HCT116 (cell line): ENCODE measurements around the gene PREP. TPM values are rescaled to one million over a fixed set of nuclear protein-coding genes. Genes with fewer than 3 reads are reported as not detected.

ENCODE experiments used
- ATAC-seq: fragments of 200-7000 bp; cut with Tn5 transposase; 2 replicates; pipeline ENCODE4 v1.9.1; 2020; ENCODE audit warnings: mild to moderate bottlenecking, moderate library complexity
- BruUV-seq: library from RNA; stranded (reverse); fragments of 400-500 nt; replicated peaks from 2 replicates; lab custom pipeline; 2021; lab: Mats Ljungman, UMichigan
- CTCF ChIA-PET: fragments of 300-600 bp; sonication (Branson Sonifier 250); formaldehyde crosslinking; loops from one replicate; lab custom pipeline; 2021; ENCODE audit warnings: antibody characterized with exemption; lab: Charles Lee
- POLR2A ChIA-PET: fragments of 300-600, 350-600 bp; sonication (Branson Sonifier 250); formaldehyde crosslinking; loops from one replicate; lab custom pipeline; 2021; ENCODE audit warnings: antibody characterized with exemption; lab: Charles Lee
- RAD21 ChIA-PET, 2 experiments: fragments of 300-600 bp; sonication (Branson Sonifier 250); formaldehyde crosslinking; loops; one replicate each; lab custom pipeline; 2023; ENCODE audit warnings: low total read pairs in 2 of 2; ENCODE audit not compliant: uncharacterized antibody in 2 of 2, unreplicated experiment in 2 of 2, low non-redundant PET in 1 of 2; lab: Charles Lee
- DNase-seq: peaks from one replicate; pipeline ENCODE4 v3.0.0-alpha.2; 2010; ENCODE audit warnings: low read depth, low spot score
- H2AFZ ChIP-seq: fragments of 200-600 bp; shearing (Covaris generic), sonication (generic); 2 replicates; pipeline ENCODE4 v1.6.1; 2017; ENCODE audit warnings: low read depth, mixed run types, mixed read lengths, antibody characterized with exemption, low read length; ENCODE audit not compliant: poor library complexity, severe bottlenecking
- H3K27ac ChIP-seq: 2 replicates; pipeline ENCODE4 v1.5.1; 2012; ENCODE audit warnings: low read depth, low read length
- H3K27me3 ChIP-seq: fragments of 200-600 bp; sonication (generic); 2 replicates; pipeline ENCODE4 v1.6.1; 2016; ENCODE audit warnings: mixed run types, low read length, mixed read lengths; ENCODE audit not compliant: insufficient read depth
- H3K36me3 ChIP-seq, 2 experiments: fragments of 200-500 bp in 1 of 2; fragments of 200-600 bp in 1 of 2; sonication (Bioruptor generic) in 1 of 2; sonication (generic) in 1 of 2; 2 replicates each; pipeline versions ENCODE4 v1.5.1 to v1.6.1; 2014 to 2016; ENCODE audit warnings: low read length in 2 of 2, inconsistent platforms in 1 of 2, mixed read lengths in 1 of 2, mixed run types in 1 of 2; ENCODE audit not compliant: insufficient read depth in 2 of 2, control insufficient read depth in 1 of 2
- H3K4me1 ChIP-seq, 2 experiments: fragments of 200-600 bp in 1 of 2; sonication (generic) in 1 of 2; 2 replicates each; pipeline versions ENCODE4 v1.5.1 to v1.6.1; 2012 to 2017; ENCODE audit warnings: low read length in 2 of 2, inconsistent platforms in 1 of 2, mild to moderate bottlenecking in 1 of 2, mixed read lengths in 1 of 2, mixed run types in 1 of 2, moderate library complexity in 1 of 2; ENCODE audit not compliant: insufficient read depth in 2 of 2, control insufficient read depth in 1 of 2
- H3K4me2 ChIP-seq: fragments of 200-600 bp; sonication (generic); 2 replicates; pipeline ENCODE4 v1.6.1; 2017; ENCODE audit warnings: mixed run types, low read length, mixed read lengths
- H3K4me3 ChIP-seq, 2 experiments: fragments of 200-600 bp in 1 of 2; sonication (generic) in 1 of 2; replicated peaks in 1 of 2; 2 replicates each; pipeline ENCODE4 v1.5.1; 2011 to 2016; ENCODE audit warnings: low read length in 2 of 2, control low read depth in 1 of 2, low read depth in 1 of 2, mild to moderate bottlenecking in 1 of 2, mixed read lengths in 1 of 2, mixed run types in 1 of 2
- H3K79me2 ChIP-seq: fragments of 200-600 bp; sonication (generic); 2 replicates; pipeline ENCODE4 v1.6.1; 2017; ENCODE audit warnings: mild to moderate bottlenecking, mixed run types, low read length, moderate library complexity, mixed read lengths; ENCODE audit not compliant: insufficient read depth
- H3K9ac ChIP-seq: fragments of 200-600 bp; sonication (generic); 2 replicates; pipeline ENCODE4 v1.6.1; 2016; ENCODE audit warnings: low read length, mixed read lengths
- H3K9me2 ChIP-seq: fragments of 200-600 bp; sonication (generic), shearing (Covaris generic); 2 replicates; pipeline ENCODE4 v1.6.1; 2017; ENCODE audit warnings: mixed run types, mild to moderate bottlenecking, moderate library complexity; ENCODE audit not compliant: insufficient read depth
- H3K9me3 ChIP-seq, 2 experiments: fragments of 200-500 bp in 1 of 2; fragments of 200-600 bp in 1 of 2; sonication (Bioruptor generic) in 1 of 2; sonication (generic) in 1 of 2; 2 replicates each; pipeline ENCODE4 v1.6.1; 2014 to 2017; ENCODE audit warnings: low read length in 2 of 2, mixed read lengths in 2 of 2, inconsistent platforms in 1 of 2, low read depth in 1 of 2, mild to moderate bottlenecking in 1 of 2, mixed run types in 1 of 2, moderate library complexity in 1 of 2; ENCODE audit not compliant: control insufficient read depth in 1 of 2, insufficient read depth in 1 of 2
- H4K20me1 ChIP-seq: fragments of 200-600 bp; sonication (generic), shearing (Covaris generic); 2 replicates; pipeline ENCODE4 v1.6.1; 2017; ENCODE audit warnings: mixed run types, mild to moderate bottlenecking, moderate library complexity; ENCODE audit not compliant: insufficient read depth
- CBX3 ChIP-seq: IDR thresholded peaks from 2 replicates; pipeline ENCODE4 v1.6.1; 2012; ENCODE audit warnings: low read depth
- ELF1 ChIP-seq: IDR thresholded peaks from 2 replicates; pipeline ENCODE4 v1.6.1; 2012; ENCODE audit warnings: low read depth, borderline replicate concordance
- FOSL1 ChIP-seq: IDR thresholded peaks from 2 replicates; pipeline ENCODE4 v1.6.1; 2012; ENCODE audit warnings: low read depth
- intact Hi-C: fragments of 100-400 bp; cut with micrococcal nuclease; formaldehyde crosslinking; loops from 2 replicates; pipeline ENCODE4 v1.10.0; 2022
- total RNA-seq: library from RNA; stranded (reverse); gene quantifications from one replicate; pipeline ENCODE4 v1.2.1, GENCODE V29; 2021; ENCODE audit not compliant: unreplicated experiment
- TF ChIP-seq, protein P1 (sequence below), 3 experiments: fragments of 200-600 bp in 1 of 3; sonication (generic) in 1 of 3; IDR thresholded peaks in 2 of 3; conservative IDR thresholded peaks in 1 of 3; 2 replicates each; pipeline ENCODE4 v1.5.1; 2012 to 2017; ENCODE audit warnings: low read depth in 2 of 3, low read length in 2 of 3, antibody characterized with exemption in 1 of 3, borderline replicate concordance in 1 of 3, control low read depth in 1 of 3, mild to moderate bottlenecking in 1 of 3, mixed read lengths in 1 of 3, mixed run types in 1 of 3, moderate library complexity in 1 of 3; ENCODE audit not compliant: insufficient read depth in 1 of 3
- TF ChIP-seq, protein P2 (sequence below): IDR thresholded peaks from 2 replicates; pipeline ENCODE4 v1.6.1; 2011; ENCODE audit warnings: mild to moderate bottlenecking, low read length, moderate library complexity; ENCODE audit not compliant: insufficient replicate concordance; ENCODE audit errors: extremely low read depth

The PREP gene
- total RNA-seq, 1 experiment from 2014 or later, result 53.5 TPM

DNA sequence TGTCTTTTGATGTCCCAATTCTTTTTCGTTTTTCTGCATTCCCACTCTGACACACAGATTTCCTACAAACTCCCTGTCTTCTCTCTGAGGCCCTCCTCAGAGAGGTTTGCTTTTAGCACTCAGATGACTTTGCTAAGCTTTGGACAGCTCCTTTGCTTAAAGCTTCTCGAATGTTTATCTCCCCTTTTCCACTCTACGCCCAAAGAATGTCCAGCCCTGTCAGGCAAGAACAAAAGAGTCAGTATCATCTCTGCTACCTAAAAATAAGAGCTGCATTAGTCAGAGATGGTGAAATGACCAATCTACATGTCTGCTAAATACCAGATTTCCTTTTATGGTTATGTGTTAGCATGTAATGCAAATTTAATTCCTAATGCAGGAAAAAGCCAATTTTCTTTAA is 56.8 kb downstream of the PREP start:
- TF ChIP-seq FOSL1 (no peak), ELF1 (no peak), CBX3 (no peak)
- TF ChIP-seq, protein P1, sequence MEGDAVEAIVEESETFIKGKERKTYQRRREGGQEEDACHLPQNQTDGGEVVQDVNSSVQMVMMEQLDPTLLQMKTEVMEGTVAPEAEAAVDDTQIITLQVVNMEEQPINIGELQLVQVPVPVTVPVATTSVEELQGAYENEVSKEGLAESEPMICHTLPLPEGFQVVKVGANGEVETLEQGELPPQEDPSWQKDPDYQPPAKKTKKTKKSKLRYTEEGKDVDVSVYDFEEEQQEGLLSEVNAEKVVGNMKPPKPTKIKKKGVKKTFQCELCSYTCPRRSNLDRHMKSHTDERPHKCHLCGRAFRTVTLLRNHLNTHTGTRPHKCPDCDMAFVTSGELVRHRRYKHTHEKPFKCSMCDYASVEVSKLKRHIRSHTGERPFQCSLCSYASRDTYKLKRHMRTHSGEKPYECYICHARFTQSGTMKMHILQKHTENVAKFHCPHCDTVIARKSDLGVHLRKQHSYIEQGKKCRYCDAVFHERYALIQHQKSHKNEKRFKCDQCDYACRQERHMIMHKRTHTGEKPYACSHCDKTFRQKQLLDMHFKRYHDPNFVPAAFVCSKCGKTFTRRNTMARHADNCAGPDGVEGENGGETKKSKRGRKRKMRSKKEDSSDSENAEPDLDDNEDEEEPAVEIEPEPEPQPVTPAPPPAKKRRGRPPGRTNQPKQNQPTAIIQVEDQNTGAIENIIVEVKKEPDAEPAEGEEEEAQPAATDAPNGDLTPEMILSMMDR (IDR thresholded peaks at IDR 0.05 in 2 of 3, conservative IDR thresholded peaks at IDR 0.05 in 1 of 3; ENCODE audit: borderline replicate concordance in 1 of 3, insufficient read depth in 1 of 3, low read depth in 2 of 3, low read length in 2 of 3), result no peak
- TF ChIP-seq, protein P2, sequence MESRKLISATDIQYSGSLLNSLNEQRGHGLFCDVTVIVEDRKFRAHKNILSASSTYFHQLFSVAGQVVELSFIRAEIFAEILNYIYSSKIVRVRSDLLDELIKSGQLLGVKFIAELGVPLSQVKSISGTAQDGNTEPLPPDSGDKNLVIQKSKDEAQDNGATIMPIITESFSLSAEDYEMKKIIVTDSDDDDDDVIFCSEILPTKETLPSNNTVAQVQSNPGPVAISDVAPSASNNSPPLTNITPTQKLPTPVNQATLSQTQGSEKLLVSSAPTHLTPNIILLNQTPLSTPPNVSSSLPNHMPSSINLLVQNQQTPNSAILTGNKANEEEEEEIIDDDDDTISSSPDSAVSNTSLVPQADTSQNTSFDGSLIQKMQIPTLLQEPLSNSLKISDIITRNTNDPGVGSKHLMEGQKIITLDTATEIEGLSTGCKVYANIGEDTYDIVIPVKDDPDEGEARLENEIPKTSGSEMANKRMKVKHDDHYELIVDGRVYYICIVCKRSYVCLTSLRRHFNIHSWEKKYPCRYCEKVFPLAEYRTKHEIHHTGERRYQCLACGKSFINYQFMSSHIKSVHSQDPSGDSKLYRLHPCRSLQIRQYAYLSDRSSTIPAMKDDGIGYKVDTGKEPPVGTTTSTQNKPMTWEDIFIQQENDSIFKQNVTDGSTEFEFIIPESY, result no peak
- H3K79me2 ChIP-seq, result no peaks in the 10 kb centered on the region
- no peak overlapping the region for H2AFZ ChIP-seq
- RAD21 ChIA-PET, result no interaction called here
- no peak overlapping the region for H3K4me2 ChIP-seq
- no peak overlapping the region for H3K9ac ChIP-seq
- POLR2A ChIA-PET, result no interaction called here
- no peaks in the 10 kb centered on the region for H3K9me2 ChIP-seq
- no TSS peak for BruUV-seq
- H3K27me3 ChIP-seq, result no peaks in the 10 kb centered on the region
- no peaks in the 10 kb centered on the region for H3K9me3 ChIP-seq
- intact Hi-C loops, result no loop called here
- CTCF ChIA-PET, result interaction anchor here (1.2 kb wide), 1 partner anchor 17 kb away, joined by 5 read pairs; no protein-coding TSS in a partner anchor
- peaks cover 0 to 4% of the 10 kb centered on the region in 2 experiments; a peak in 1 of 4 replicates for H3K4me1 ChIP-seq
- no peaks in the 10 kb centered on the region for H4K20me1 ChIP-seq
- no peak overlapping the region for H3K4me3 ChIP-seq
- peaks cover 2 to 10% of the 10 kb centered on the region in 2 experiments; a peak in 1 of 4 replicates for H3K36me3 ChIP-seq
- peak; percentile 42; the same call in 1 of the 2 replicates for ATAC-seq
- DNase-seq, result no peak
- no peak overlapping the region for H3K27ac ChIP-seq
